ENCODE measurements around the gene RTEL1.

DNA sequence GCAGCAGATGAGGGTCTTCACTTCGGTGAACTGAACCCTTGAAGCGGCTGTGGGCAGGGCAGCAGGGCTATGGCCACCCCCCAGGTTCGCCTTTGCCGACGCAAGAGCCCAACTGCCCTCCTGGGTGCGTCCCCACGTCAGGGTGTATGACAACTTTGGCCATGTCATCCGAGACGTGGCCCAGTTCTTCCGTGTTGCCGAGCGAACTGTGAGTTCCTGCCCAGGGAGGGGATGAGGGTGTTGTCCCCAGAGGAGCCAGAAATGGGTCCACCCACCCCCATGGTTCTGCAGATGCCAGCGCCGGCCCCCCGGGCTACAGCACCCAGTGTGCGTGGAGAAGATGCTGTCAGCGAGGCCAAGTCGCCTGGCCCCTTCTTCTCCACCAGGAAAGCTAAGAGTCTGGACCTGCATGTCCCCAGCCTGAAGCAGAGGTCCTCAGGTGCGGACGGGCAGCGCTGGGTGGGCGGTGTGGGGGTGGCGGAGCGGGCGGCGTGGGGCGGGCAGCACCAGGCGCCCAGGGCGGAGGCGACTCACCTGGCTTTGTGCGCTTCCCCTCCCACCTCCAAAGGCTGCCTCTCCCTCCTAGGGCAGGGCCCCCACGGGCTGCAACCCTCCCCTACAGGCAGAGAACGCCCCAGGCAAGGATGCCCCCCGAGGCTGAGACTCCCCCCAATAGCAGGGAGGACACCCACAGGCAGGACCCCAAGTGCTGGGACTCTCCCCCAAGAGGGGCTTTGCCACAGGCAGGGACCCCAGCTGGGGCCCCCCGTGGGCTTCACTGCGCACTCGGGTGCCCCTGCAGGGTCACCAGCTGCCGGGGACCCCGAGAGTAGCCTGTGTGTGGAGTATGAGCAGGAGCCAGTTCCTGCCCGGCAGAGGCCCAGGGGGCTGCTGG is 32.1 kb downstream of the RTEL1 start:
- TF ChIP-seq GLIS2 (tag by site-specific recombination; IDR thresholded peaks at IDR 0.05) (no peak), HOXC10 (CRISPR knock-in tag; IDR thresholded peaks at IDR 0.05) (no peak), ZNF624 (tag by site-specific recombination; IDR thresholded peaks at IDR 0.05) (no peak), CTCF (tag by site-specific recombination; IDR thresholded peaks at IDR 0.05) (no peak), ZBTB20 (tag by site-specific recombination; IDR thresholded peaks at IDR 0.05) (no peak), ZNF677 (tag by site-specific recombination; IDR thresholded peaks at IDR 0.05) (no peak), ZNF274 (IDR thresholded peaks at IDR 0.05; ENCODE audit: low read length) (no peak), ZNF274 (tag by site-specific recombination; IDR thresholded peaks at IDR 0.05; ENCODE audit: borderline replicate concordance) (no peak)

Data from HEK293 (cell line).